OCI-LY7 (cell line): ENCODE measurements around the gene TNP2. TPM values are rescaled to one million over a fixed set of nuclear protein-coding genes. Genes with fewer than 3 reads are reported as not detected.

Source experiments
- BruUV-seq: library from RNA; stranded (reverse); fragments of 400-500 nt; replicated peaks from 2 replicates; lab custom pipeline; 2021; lab: Mats Ljungman, UMichigan
- CTCF ChIA-PET: fragments of 300-600 bp; sonication (Branson Sonifier 250); formaldehyde crosslinking; loops from one replicate; lab custom pipeline; 2022; ENCODE audit warnings: antibody characterized with exemption; ENCODE audit not compliant: unreplicated experiment; lab: Charles Lee
- POLR2A ChIA-PET: fragments of 300-600 bp; sonication (Branson Sonifier 250); formaldehyde crosslinking; loops from one replicate; lab custom pipeline; 2022; ENCODE audit warnings: antibody characterized with exemption; lab: Charles Lee
- DNase-seq: peaks from one replicate; pipeline ENCODE4 v3.0.0-alpha.2; 2015; ENCODE audit warnings: low spot score
- H2AFZ ChIP-seq: fragments of 200-600 bp; sonication (generic), shearing (Covaris generic); 2 replicates; pipeline ENCODE4 v1.6.1; 2014; ENCODE audit warnings: mild to moderate bottlenecking, antibody characterized with exemption, low read length, moderate library complexity
- H3K27ac ChIP-seq: fragments of 200-600 bp; sonication (generic); 2 replicates; pipeline ENCODE4 v1.5.1; 2014; ENCODE audit warnings: mixed run types, low read depth, mild to moderate bottlenecking, moderate library complexity, low read length, inconsistent platforms; ENCODE audit not compliant: poor library complexity, severe bottlenecking
- H3K36me3 ChIP-seq: fragments of 200-600 bp; sonication (generic); 2 replicates; pipeline ENCODE4 v1.6.1; 2014; ENCODE audit warnings: mild to moderate bottlenecking, antibody characterized with exemption, low read length, moderate library complexity, mixed read lengths; ENCODE audit not compliant: insufficient read depth
- H3K4me1 ChIP-seq: fragments of 200-600 bp; sonication (generic); 2 replicates; pipeline ENCODE4 v1.5.1; 2014; ENCODE audit warnings: mild to moderate bottlenecking, low read length; ENCODE audit not compliant: insufficient read depth, poor library complexity, severe bottlenecking
- H3K4me2 ChIP-seq: fragments of 200-600 bp; sonication (generic); 2 replicates; pipeline ENCODE4 v1.6.1; 2014; ENCODE audit warnings: mild to moderate bottlenecking, low read length
- H3K4me3 ChIP-seq: fragments of 200-600 bp; sonication (generic); 2 replicates; pipeline ENCODE4 v1.5.1; 2014; ENCODE audit warnings: mild to moderate bottlenecking, low read depth, low read length; ENCODE audit not compliant: poor library complexity, severe bottlenecking
- H3K79me2 ChIP-seq: fragments of 200-600 bp; sonication (generic); 2 replicates; pipeline ENCODE4 v1.6.1; 2016; ENCODE audit warnings: low read depth, mild to moderate bottlenecking, low read length, moderate library complexity, mixed read lengths; ENCODE audit not compliant: insufficient read depth
- H3K9me2 ChIP-seq: fragments of 200-600 bp; sonication (generic); 2 replicates; pipeline ENCODE4 v1.6.1; 2016; ENCODE audit warnings: mild to moderate bottlenecking, low read length, mixed read lengths; ENCODE audit not compliant: insufficient read depth
- H3K9me3 ChIP-seq: fragments of 200-600 bp; sonication (generic); 2 replicates; pipeline ENCODE4 v1.6.1; 2014; ENCODE audit warnings: mild to moderate bottlenecking, mixed run types, low read length, mixed read lengths
- H4K20me1 ChIP-seq: fragments of 200-600 bp; sonication (generic); 2 replicates; pipeline ENCODE4 v1.6.1; 2014; ENCODE audit warnings: mild to moderate bottlenecking, antibody characterized with exemption, low read length, moderate library complexity, mixed read lengths; ENCODE audit not compliant: insufficient read depth
- EZH2phosphoT487 ChIP-seq: fragments of 200-600 bp; sonication (generic); IDR thresholded peaks from 2 replicates; pipeline ENCODE4 v1.6.1; 2018; ENCODE audit warnings: low read depth, borderline replicate concordance, mild to moderate bottlenecking, mixed run types, antibody characterized with exemption, low read length, moderate library complexity, mixed read lengths
- intact Hi-C: fragments of 100-400 bp; cut with micrococcal nuclease; formaldehyde crosslinking; loops from one replicate; pipeline ENCODE4 v1.10.0; 2022; ENCODE audit not compliant: unreplicated experiment
- total RNA-seq, 2 experiments: library from RNA; depleted of rRNA in 1 of 2; stranded (reverse); fragments of >200 nt in 1 of 2; shearing (Covaris generic) in 1 of 2; gene quantifications; 2 replicates each; pipeline ENCODE4 v1.2.3, GENCODE V29; 2014 to 2022
- TF ChIP-seq, protein P1 (sequence below): fragments of 200-600 bp; sonication (generic); conservative IDR thresholded peaks from 2 replicates; pipeline ENCODE4 v1.5.1; 2014; ENCODE audit warnings: mild to moderate bottlenecking, antibody characterized with exemption, low read length, moderate library complexity, mixed read lengths

The TNP2 gene
- total RNA-seq, 2 experiments from 2014 or later = not detected

DNA sequence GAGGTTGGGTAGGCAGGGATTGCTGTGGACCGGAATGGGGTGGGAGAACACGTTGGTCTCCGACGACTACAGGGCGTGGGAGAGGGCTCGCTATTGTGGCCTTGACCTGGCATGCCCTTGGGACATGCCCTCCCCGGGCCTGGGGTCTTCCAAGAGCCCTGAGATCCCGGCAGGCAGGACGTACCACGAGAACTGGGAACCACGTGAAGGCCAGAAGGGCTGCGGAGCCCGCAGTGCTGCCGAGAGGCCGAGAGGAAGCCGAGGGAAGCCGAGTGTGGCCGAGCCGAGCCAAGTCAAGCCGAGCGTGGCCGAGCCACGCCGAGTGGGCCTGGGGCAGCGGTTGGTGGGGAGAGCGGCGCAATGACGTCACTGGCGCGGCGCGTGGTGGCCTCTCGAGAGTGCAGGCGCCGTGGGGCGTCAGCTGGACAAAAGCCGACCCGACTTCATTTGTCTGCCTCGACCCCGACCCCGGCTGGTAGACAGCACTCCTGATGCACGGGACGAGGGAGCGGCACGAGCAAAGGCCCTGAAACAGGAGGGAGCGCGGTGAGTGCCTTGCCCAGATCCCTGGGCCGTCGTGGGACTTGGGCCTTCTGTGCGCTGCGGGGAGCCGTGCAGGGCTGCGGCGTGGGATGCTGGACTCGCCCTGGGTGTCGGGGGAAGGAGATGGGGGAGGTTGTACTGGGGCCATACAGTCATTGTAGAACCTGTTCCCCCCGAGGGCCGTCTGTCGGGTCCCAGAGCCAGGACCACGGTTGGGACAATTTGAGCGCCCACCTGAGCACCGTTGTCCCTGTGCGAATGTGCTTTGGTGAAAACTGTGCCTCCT lies 19.7 kb downstream of the TNP2 start:
- no peak for DNase-seq
- Histone ChIP-seq H3K79me2 (peaks cover 21% of the 10 kb centered on the region), H3K9me3 (no peaks in the 10 kb centered on the region), H3K36me3 (peaks cover 34% of the 10 kb centered on the region), H3K4me1 (peaks cover 31% of the 10 kb centered on the region), H3K9me2 (no peaks in the 10 kb centered on the region), H3K27ac (no peak overlapping the region), H2AFZ (no peak overlapping the region), H3K4me3 (no peak overlapping the region), H4K20me1 (peaks cover 18% of the 10 kb centered on the region), H3K4me2 (no peak overlapping the region)
- intact Hi-C loops = loop anchor here (5.0 kb wide), 1 partner anchor 152 kb away; no protein-coding TSS in a partner anchor
- BruUV-seq = no TSS peak
- TF ChIP-seq, protein P1, sequence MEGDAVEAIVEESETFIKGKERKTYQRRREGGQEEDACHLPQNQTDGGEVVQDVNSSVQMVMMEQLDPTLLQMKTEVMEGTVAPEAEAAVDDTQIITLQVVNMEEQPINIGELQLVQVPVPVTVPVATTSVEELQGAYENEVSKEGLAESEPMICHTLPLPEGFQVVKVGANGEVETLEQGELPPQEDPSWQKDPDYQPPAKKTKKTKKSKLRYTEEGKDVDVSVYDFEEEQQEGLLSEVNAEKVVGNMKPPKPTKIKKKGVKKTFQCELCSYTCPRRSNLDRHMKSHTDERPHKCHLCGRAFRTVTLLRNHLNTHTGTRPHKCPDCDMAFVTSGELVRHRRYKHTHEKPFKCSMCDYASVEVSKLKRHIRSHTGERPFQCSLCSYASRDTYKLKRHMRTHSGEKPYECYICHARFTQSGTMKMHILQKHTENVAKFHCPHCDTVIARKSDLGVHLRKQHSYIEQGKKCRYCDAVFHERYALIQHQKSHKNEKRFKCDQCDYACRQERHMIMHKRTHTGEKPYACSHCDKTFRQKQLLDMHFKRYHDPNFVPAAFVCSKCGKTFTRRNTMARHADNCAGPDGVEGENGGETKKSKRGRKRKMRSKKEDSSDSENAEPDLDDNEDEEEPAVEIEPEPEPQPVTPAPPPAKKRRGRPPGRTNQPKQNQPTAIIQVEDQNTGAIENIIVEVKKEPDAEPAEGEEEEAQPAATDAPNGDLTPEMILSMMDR = no peak
- ChIA-PET POLR2A (no interaction called here), CTCF (no interaction called here)

DNA sequence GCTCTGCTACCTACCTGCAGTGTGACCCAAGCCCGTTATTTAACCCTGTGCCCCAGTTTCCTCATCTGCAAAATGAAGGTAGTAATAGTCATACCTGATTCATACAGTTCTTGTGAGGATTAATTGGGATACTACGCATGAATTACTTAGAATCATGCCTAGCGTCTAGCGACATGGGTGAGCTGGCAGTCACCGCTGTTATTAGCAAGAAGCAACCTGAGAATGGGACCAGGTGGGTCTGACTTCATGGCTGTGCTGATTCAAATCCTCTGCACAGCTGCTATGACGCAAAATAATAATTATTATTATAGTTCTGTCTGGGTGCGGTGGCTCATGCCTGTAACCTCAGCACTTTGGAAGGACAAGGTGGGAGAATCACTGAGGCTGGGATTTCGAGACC lies 21.0 kb downstream of the TNP2 start:
- POLR2A ChIA-PET = interaction anchor here (0.6 kb wide), 1 partner anchor 104 kb away, joined by 3 read pairs; no protein-coding TSS in a partner anchor
- no peak overlapping the region for H2AFZ ChIP-seq
- DNase-seq = no peak
- H4K20me1 ChIP-seq = peaks cover 8% of the 10 kb centered on the region
- H3K79me2 ChIP-seq = peaks cover 8% of the 10 kb centered on the region; the same call in 1 of the 2 replicates
- H3K9me3 ChIP-seq = no peaks in the 10 kb centered on the region
- peaks cover 21% of the 10 kb centered on the region for H3K4me1 ChIP-seq
- H3K27ac ChIP-seq = no peak overlapping the region
- no peaks in the 10 kb centered on the region for H3K9me2 ChIP-seq
- H3K4me2 ChIP-seq = no peak overlapping the region
- H3K36me3 ChIP-seq = peaks cover 21% of the 10 kb centered on the region
- CTCF ChIA-PET = no interaction called here
- TF ChIP-seq EZH2phosphoT487 = no peak
- TF ChIP-seq, protein P1 = no peak
- H3K4me3 ChIP-seq = no peak overlapping the region
- intact Hi-C loops = no loop called here
- no TSS peak for BruUV-seq

DNA sequence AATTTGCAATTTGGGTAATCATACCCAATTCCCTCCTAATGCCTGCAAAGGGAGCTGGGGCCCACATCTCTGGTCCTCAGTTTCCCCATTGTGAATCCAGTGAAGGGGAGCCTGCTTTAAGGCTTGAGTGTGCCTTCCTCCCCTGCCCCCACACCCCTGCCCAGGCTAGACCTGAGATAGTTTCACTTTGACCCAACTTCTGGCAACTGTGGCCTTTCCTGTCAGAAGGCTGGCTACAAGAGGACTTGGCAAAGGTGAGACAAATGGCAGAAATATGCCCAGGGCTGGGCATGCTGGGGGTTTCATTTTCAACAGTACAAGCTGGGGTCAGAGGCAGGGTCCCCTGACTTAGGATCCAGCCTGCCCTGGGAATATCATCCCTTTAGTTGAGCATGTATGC lies 23.1 kb downstream of the TNP2 start:
- Histone ChIP-seq H2AFZ (no peak overlapping the region), H3K4me3 (no peak overlapping the region), H3K79me2 (no peaks in the 10 kb centered on the region), H4K20me1 (no peaks in the 10 kb centered on the region), H3K27ac (no peak overlapping the region), H3K9me2 (no peaks in the 10 kb centered on the region), H3K36me3 (no peaks in the 10 kb centered on the region), H3K9me3 (no peaks in the 10 kb centered on the region), H3K4me2 (no peak overlapping the region), H3K4me1 (peaks cover 7% of the 10 kb centered on the region)
- DNase-seq = no peak
- intact Hi-C loops = no loop called here
- ChIA-PET CTCF (interaction anchor here (0.6 kb wide), 1 partner anchor 21 kb away, joined by 3 read pairs; no protein-coding TSS in a partner anchor), POLR2A (interaction anchor here (0.9 to 1.0 kb wide), 3 partner anchors 10 to 21 kb away, joined by 3 read pairs; partner anchors contain the start of gene SOCS1)
- TF ChIP-seq, protein P1 = no peak
- TF ChIP-seq EZH2phosphoT487 = no peak
- BruUV-seq = no TSS peak
